HG03280 (cell line): ENCODE measurements around the gene VAV2.

ENCODE experiments used
- ATAC-seq: cut with Tn5 transposase; IDR thresholded peaks from one replicate; pipeline ENCODE4 v1.9.1; 2021; ENCODE audit warnings: mild to moderate bottlenecking, moderate library complexity; ENCODE audit not compliant: unreplicated experiment

Gene VAV2

GRCh38 chr9:133879615-133880014 lies 112.5 kb downstream of the VAV2 start:
- no peak for ATAC-seq

- ATAC-seq: no peak
Observed at GRCh38 chr9:133878402-133878801, 113.7 kb downstream of the VAV2 start.

DNA sequence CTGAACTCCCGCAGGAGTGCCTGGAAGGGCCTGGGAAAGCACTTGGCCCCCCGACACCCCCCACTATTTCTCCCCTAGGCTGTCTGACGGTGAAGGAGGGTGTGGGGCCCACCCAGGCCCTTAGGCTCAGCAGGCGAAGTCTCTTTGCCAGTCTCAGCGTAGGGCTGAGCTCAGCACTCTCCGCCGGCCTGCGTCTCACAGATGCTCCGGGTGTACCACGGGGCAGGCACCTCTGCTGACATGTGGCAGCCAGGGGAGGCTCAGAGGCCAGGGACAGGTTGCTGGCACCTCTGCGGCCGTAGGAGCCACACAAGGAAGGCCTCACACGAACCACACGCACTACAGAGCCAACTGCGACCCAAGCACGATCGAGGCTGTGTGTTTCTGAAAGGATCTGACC lies 114.2 kb downstream of the VAV2 start:
- ATAC-seq: no peak

DNA sequence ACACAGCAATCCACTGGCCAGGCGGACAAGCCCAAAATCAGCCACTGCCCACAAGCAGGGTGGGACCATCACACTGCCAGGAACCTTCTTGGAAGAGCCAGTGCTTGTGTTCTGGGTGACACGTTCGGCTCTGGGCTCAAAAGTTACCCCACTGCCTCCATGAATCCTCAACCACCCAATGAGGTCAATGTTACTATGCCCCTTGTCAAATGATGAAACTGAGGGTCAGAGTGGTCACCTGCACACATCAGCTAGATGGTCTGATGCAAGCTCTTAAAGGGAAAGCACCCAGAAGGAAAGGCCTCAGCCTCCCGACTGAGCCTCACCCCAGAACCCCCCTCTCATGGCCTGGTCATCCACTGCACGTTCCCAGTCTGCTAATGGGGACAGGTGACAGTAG lies 114.8 kb downstream of the VAV2 start:
- no peak for ATAC-seq

DNA sequence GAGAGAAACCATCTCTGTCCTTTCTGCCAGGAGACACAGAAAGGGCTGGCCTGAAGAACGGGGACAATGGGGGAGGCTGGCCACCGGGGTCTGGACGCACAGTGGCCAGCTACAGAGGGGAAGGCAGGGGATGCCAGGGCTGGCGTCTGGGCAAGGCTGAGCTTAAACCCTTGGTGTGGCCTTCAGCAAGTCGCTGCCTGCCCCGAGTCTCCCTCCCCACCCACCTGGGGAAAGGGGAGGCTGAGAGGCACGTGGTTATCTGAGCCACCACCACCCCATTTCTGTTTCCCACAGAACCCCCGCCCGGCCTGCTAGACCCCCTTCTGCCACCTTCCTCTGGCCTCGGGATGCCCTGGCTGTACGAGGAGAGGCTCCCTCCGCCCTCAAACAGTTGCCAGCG lies 115.3 kb downstream of the VAV2 start:
- ATAC-seq: no peak

DNA sequence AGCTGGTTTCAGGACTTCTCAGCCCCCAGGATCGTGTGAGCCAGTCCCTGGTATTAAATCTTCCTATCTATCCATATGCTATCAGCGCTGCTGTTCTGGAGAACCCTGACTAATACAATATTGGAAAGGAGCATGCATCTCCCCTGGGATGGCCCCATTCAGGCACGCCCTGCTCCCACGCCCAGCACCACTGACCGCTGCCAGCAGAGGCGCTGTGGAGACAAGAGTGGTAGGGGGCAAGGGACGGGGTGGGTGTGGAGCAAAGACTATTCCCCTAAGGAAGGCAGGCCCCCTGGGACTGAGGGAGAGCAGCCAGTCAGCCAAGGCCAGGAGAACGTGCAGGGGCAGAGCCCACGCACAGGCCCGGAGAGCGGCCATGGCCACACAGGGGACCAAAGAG lies 116.0 kb downstream of the VAV2 start:
- no peak for ATAC-seq

- no peak for ATAC-seq
Observed at GRCh38 chr9:133875131-133875530, 117.0 kb downstream of the VAV2 start.

DNA sequence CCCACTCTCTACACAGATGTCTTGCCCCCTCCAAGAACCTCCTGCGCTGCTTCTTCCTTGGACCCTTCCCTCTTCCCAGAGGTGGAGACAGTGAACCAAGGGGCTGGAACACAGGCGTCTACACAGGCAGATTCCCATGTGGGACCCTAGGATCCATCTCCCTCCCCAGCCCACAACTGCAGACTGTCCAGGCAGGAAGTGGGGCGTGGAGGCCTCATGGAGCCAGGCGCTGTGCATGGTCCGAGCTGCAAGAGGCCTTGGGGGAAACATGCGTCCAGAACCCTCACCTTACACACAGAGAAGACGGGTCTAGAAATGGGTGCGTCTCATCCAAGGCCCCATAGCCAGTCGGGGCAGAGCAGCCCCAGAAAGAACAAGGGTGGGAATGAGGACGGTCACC lies 117.5 kb downstream of the VAV2 start:
- ATAC-seq: no peak

GRCh38 chr9:133874060-133874657 lies 118.0 kb downstream of the VAV2 start:
- no peak for ATAC-seq

DNA sequence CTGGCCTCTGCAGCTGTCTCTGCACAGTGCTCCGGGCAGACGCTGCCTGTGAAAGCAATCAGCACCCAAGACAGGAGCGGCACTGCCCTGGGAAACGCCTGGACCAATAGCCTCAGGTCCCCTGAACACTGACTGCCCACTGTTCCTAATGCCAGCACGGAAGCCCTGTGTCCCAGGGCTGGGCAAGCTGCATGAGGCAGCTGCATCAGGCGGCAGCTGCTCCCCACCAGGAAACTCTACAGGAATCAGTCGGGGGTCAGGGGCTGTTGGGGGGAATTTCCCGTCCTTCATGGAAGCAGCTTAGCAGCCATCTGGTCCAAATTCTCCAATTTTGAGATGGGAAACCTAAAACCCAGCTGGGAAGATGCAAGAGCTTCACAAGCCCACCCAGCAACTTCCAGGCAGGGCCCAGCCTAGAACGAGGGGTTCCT lies 118.6 kb downstream of the VAV2 start:
- ATAC-seq: no peak

DNA sequence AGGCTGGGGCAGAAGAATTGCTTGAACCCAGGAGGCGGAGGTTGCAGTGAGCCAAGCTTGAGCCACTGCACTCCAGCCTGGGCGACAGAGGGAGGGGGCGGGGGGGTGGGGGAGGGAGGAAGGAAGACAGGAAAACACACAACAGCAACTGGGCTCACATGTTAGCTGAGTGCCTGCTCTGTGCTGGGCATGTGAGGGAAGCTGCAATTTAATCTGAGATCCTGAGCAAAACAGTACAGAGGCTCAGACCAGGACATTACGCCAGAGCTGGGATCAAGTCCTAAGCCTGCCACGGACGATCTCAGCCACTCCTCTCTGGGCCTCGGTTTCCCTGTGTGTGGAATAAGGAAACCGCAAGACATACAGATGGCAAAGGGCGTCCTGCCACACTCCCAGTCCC lies 119.1 kb downstream of the VAV2 start:
- ATAC-seq: no peak

GRCh38 chr9:133870598-133871595 lies 121.2 kb downstream of the VAV2 start:
- ATAC-seq: no peak

- no peak for ATAC-seq
Observed at GRCh38 chr9:133869674-133870405, 122.3 kb downstream of the VAV2 start.

- no peak for ATAC-seq
Observed at GRCh38 chr9:133868203-133868602, 123.9 kb downstream of the VAV2 start.

DNA sequence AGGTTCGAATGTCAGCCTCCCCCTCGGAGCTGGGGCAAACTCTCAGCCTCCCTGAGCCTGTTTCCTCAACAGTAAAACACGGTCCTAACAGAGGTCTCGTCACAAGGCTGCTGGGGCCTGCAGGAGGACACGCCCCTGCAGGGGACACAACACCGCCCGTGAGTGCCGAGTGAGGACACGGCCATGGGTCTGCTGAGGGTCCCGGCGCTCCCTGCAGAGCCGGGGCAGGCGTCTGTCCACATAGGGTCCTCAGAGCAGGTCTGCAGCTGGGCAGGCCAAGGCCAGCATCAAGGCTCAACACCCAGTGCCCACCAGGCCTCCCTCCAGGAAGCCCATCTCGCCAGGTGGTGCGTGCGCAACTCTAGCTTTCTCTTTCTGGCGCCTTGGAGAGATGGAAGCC lies 125.2 kb downstream of the VAV2 start:
- ATAC-seq: no peak

GRCh38 chr9:133864011-133864410 lies 128.1 kb downstream of the VAV2 start:
- ATAC-seq: no peak

- no peak for ATAC-seq
Observed at GRCh38 chr9:133863257-133863592, 128.9 kb downstream of the VAV2 start.

DNA sequence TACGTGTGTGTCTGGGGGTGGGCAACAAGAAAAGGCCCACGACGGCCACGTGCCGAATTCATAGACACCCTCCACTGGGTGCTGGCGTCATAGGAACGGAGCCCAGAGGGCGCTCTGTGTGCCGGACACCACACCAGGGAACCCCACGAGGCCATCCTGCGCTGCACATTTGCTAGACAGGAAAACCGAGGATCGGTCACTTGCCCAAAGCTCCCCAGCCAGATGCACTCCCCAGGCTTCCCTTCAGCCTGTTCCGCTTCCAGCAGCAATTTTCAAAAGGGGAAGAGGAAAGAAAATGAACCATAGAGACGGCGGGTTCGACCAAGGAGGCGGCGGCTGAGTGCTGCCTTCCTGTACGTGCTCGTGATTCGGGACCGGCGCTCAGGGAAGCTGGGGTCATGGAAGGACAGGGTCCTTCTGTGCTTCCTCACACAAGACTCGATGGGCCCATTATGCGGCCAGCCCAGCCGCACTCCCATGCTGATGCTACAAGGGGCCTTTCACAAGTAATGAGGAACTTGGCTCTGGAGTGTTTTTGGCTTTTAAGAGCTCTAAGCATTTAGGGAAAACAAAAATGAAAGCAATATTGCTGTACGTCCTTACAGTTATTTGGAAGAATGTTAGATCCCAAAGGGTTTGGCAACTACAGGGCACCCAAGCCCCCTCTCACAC lies 129.4 kb downstream of the VAV2 start:
- ATAC-seq: no peak

- ATAC-seq: no peak
Observed at GRCh38 chr9:133861692-133862091, 130.4 kb downstream of the VAV2 start.

GRCh38 chr9:133861086-133861485 lies 131.0 kb downstream of the VAV2 start:
- no peak for ATAC-seq

DNA sequence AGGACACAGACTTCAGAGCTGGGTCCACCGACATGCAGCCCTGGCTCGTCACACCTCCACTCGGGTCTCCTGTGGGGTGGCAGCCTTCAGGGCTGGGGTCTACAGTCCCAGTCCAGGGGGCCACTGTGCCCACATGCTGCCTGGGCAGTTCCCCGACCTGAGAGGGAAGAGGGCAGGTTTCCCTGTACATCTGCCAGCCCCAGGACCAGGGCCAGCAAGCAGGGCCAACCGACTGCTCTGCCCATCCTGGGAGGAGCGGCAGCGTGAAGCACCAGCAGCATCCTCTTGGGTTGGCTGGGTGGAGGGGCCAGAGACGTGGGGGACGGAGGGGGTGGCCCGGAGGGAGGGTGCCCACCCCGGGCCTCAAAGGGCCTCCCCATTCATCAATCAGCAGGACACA lies 133.4 kb downstream of the VAV2 start:
- no peak for ATAC-seq
